Measurements from ENCODE around the gene LHX2. TPM values are rescaled to one million over a fixed set of nuclear protein-coding genes. Genes with fewer than 3 reads are reported as not detected.

Gene LHX2
- total RNA-seq, 1 experiment from 2014 or later: 1.4 TPM

DNA sequence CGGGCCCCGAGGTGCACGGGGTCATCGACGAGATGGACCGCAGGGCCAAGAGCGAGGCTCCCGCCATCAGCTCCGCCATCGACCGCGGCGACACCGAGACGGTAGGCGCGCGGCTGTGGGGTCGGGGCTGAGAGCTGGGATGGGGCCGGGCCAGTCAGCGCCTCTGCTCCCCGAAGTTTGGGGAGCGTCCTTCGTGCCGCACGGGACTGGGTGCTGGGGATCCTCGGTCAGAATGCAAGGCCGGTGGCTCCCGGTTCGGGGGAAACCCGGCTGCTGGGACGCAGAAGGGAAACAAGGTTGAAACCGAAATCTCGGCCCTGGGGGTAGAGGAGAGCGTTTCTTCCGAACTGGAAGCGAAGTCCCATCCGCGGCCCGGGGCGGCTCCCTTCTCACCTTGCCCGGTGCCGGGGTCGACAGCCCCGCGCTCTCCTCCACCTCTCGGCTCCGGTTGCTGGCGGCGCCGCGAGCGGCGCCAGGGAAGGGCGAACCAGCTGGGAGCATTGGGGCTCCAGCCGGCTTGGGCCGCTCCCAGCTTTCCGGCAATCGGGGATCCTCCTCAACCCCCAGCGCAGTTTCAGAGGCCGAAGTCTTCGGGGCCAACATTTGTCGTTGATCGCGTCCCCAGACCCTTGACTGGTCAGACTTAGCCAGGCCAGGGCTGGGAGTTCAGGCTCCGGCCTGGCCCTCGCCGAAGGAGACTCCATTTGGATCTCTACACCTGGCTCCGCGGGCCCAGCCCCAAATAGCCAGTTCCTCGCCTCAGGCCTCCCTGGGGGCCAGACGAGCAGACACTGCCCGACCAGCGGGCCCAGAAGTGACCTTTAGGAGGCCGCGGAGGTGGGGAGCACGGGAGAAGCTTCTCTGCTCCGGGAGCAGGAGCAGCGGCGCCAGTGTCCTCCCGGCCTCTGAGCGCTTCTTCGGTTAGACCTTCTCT is 1.1 kb downstream of the LHX2 start:
- no peak for DNase-seq
- intact Hi-C loops (cut with micrococcal nuclease; ENCODE audit: unreplicated experiment): no loop called here
- Histone ChIP-seq H3K9me2 (ENCODE audit: insufficient read depth) (no peaks in the 10 kb centered on the region), H3K4me3 (no peak overlapping the region), H3K79me2 (ENCODE audit: low read depth) (no peaks in the 10 kb centered on the region), H3K9me3 (ENCODE audit: insufficient read depth, low read depth) (no peaks in the 10 kb centered on the region), H2AFZ (no peak overlapping the region), H3K36me3 (ENCODE audit: low read depth) (no peaks in the 10 kb centered on the region), H3K4me1 (replicated peaks; ENCODE audit: insufficient read depth) (0 out of 2 replicates have a peak, but pooled peaks cover 2% of the 10 kb centered on the region), H4K20me1 (ENCODE audit: insufficient read depth) (no peaks in the 10 kb centered on the region), H3K27me3 (ENCODE audit: insufficient read depth, low read depth) (peaks cover 5% of the 10 kb centered on the region; the same call in 1 of the 2 replicates), H3F3A (ENCODE audit: insufficient read depth, low read depth) (no peaks in the 10 kb centered on the region), H3K27ac (no peak overlapping the region), H3K4me2 (no peak overlapping the region)
- ChIA-PET POLR2A (ENCODE audit: unreplicated experiment) (no interaction called here), CTCF (no interaction called here)
- TF ChIP-seq, protein P1, sequence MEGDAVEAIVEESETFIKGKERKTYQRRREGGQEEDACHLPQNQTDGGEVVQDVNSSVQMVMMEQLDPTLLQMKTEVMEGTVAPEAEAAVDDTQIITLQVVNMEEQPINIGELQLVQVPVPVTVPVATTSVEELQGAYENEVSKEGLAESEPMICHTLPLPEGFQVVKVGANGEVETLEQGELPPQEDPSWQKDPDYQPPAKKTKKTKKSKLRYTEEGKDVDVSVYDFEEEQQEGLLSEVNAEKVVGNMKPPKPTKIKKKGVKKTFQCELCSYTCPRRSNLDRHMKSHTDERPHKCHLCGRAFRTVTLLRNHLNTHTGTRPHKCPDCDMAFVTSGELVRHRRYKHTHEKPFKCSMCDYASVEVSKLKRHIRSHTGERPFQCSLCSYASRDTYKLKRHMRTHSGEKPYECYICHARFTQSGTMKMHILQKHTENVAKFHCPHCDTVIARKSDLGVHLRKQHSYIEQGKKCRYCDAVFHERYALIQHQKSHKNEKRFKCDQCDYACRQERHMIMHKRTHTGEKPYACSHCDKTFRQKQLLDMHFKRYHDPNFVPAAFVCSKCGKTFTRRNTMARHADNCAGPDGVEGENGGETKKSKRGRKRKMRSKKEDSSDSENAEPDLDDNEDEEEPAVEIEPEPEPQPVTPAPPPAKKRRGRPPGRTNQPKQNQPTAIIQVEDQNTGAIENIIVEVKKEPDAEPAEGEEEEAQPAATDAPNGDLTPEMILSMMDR (conservative IDR thresholded peaks at IDR 0.05): no peak
- TF ChIP-seq EZH2 (IDR thresholded peaks at IDR 0.05; ENCODE audit: low read depth): no peak
- no TSS peak for BruUV-seq (replicated peaks)

GRCh38 chr9:124013309-124014210 is 2.0 kb downstream of the LHX2 start:
- BruUV-seq (replicated peaks): no TSS peak
- no peak overlapping the region for H3K27ac ChIP-seq
- DNase-seq: no peak
- H2AFZ ChIP-seq: no peak overlapping the region
- CTCF ChIA-PET: no interaction called here
- no peak overlapping the region for H3K4me3 ChIP-seq
- H3K9me3 ChIP-seq (ENCODE audit: insufficient read depth, low read depth): no peaks in the 10 kb centered on the region
- H3K27me3 ChIP-seq (ENCODE audit: insufficient read depth, low read depth): peaks cover 11% of the 10 kb centered on the region
- H4K20me1 ChIP-seq (ENCODE audit: insufficient read depth): no peaks in the 10 kb centered on the region
- H3F3A ChIP-seq (ENCODE audit: insufficient read depth, low read depth): no peaks in the 10 kb centered on the region
- no peak overlapping the region for H3K4me2 ChIP-seq
- no peaks in the 10 kb centered on the region for H3K9me2 ChIP-seq (ENCODE audit: insufficient read depth)
- no peaks in the 10 kb centered on the region for H3K36me3 ChIP-seq (ENCODE audit: low read depth)
- no peaks in the 10 kb centered on the region for H3K79me2 ChIP-seq (ENCODE audit: low read depth)
- TF ChIP-seq, protein P1 (conservative IDR thresholded peaks at IDR 0.05): no peak
- no peak for TF ChIP-seq EZH2 (IDR thresholded peaks at IDR 0.05; ENCODE audit: low read depth)
- H3K4me1 ChIP-seq (replicated peaks; ENCODE audit: insufficient read depth): no peaks in the 10 kb centered on the region
- POLR2A ChIA-PET (ENCODE audit: unreplicated experiment): no interaction called here
- intact Hi-C loops (cut with micrococcal nuclease; ENCODE audit: unreplicated experiment): no loop called here

GRCh38 chr9:124014211-124014955 is 2.8 kb downstream of the LHX2 start:
- H3K27ac ChIP-seq: no peak overlapping the region
- ChIA-PET CTCF (no interaction called here), POLR2A (ENCODE audit: unreplicated experiment) (no interaction called here)
- H3K36me3 ChIP-seq (ENCODE audit: low read depth): no peaks in the 10 kb centered on the region
- no peak overlapping the region for H3K4me2 ChIP-seq
- no peaks in the 10 kb centered on the region for H3K9me3 ChIP-seq (ENCODE audit: insufficient read depth, low read depth)
- H3K79me2 ChIP-seq (ENCODE audit: low read depth): no peaks in the 10 kb centered on the region
- intact Hi-C loops (cut with micrococcal nuclease; ENCODE audit: unreplicated experiment): no loop called here
- H3K27me3 ChIP-seq (ENCODE audit: insufficient read depth, low read depth): peaks cover 19% of the 10 kb centered on the region
- H4K20me1 ChIP-seq (ENCODE audit: insufficient read depth): no peaks in the 10 kb centered on the region
- H2AFZ ChIP-seq: no peak overlapping the region
- no peak overlapping the region for H3K4me3 ChIP-seq
- BruUV-seq (replicated peaks): no TSS peak
- no peak for TF ChIP-seq EZH2 (IDR thresholded peaks at IDR 0.05; ENCODE audit: low read depth)
- TF ChIP-seq, protein P1 (conservative IDR thresholded peaks at IDR 0.05): no peak
- no peaks in the 10 kb centered on the region for H3K9me2 ChIP-seq (ENCODE audit: insufficient read depth)
- no peaks in the 10 kb centered on the region for H3K4me1 ChIP-seq (replicated peaks; ENCODE audit: insufficient read depth)
- H3F3A ChIP-seq (ENCODE audit: insufficient read depth, low read depth): no peaks in the 10 kb centered on the region
- no peak for DNase-seq

All from PC-9 (cell line).